Purkinje cell (primary cell): ENCODE data around the gene ASPDH. TPM values are rescaled to one million over a fixed set of nuclear protein-coding genes. Genes with fewer than 3 reads are reported as not detected.

Experiments used
- polyA plus RNA-seq: library from polyadenylated mRNA; unstranded; fragments of >200 nt; fragmentation: Nextera tagmentation; gene quantifications from 2 replicates; pipeline ENCODE4 v1.2.1, GENCODE V29; 2014

ASPDH gene
- 21.7 and 23.2 TPM in 2 replicates for polyA plus RNA-seq

GRCh38 chr19:50513746-50514345 is at the start of gene ASPDH:
ASPDH (minus strand) TSS chr19:50513913; CDS start chr19:50513823, 90 bp downstream.

GRCh38 chr19:50511069-50511822 is 2.5 kb downstream of the ASPDH start, which contains the start of gene JOSD2:
JOSD2 (minus strand) TSS chr19:50511191; CDS start chr19:50510431, 760 bp downstream.

GRCh38 chr19:50476224-50476906 is 37.3 kb downstream of the ASPDH start, which contains the start of the genes EMC10 and GARIN5A:
EMC10 (plus strand) TSS chr19:50476507; CDS start chr19:50476545, 38 bp downstream.
GARIN5A (minus strand) TSS chr19:50476848; CDS start chr19:50476388, 460 bp downstream.

Other genes starting within 250 kb of the ASPDH start
- 6.7 and 9.1 TPM in 2 replicates for gene KCNC3, start 184.5 kb downstream of the ASPDH start, polyA plus RNA-seq
- not detected in 2 replicates for gene NAPSA, start 148.3 kb downstream of the ASPDH start, polyA plus RNA-seq
- gene NR1H2, start 137.5 kb downstream of the ASPDH start, polyA plus RNA-seq: 1.1 and 2.3 TPM in 2 replicates
- 1.2 TPM in 1 of 2 replicates, not detected in the other for gene POLD1, start 129.6 kb downstream of the ASPDH start, polyA plus RNA-seq
- gene SPIB, start 95.0 kb downstream of the ASPDH start, polyA plus RNA-seq: not detected in 2 replicates
- gene MYBPC2, start 81.0 kb downstream of the ASPDH start, polyA plus RNA-seq: not detected in 2 replicates
- 14.6 and 15.6 TPM in 2 replicates for gene EMC10, start 37.4 kb downstream of the ASPDH start, polyA plus RNA-seq
- 9.0 and 14.5 TPM in 2 replicates for gene GARIN5A, start 37.1 kb downstream of the ASPDH start, polyA plus RNA-seq
- 3.7 and 3.8 TPM in 2 replicates for gene JOSD2, start 2.7 kb downstream of the ASPDH start, polyA plus RNA-seq
- gene LRRC4B, start 54.5 kb upstream of the ASPDH start, polyA plus RNA-seq: 0.42 and 0.80 TPM in 2 replicates
- gene SYT3, start 126.0 kb upstream of the ASPDH start, polyA plus RNA-seq: 1.3 and 2.3 TPM in 2 replicates
- gene C19orf81, start 135.5 kb upstream of the ASPDH start, polyA plus RNA-seq: not detected in 2 replicates
- gene SHANK1, start 205.9 kb upstream of the ASPDH start, polyA plus RNA-seq: 0.11 TPM in 2 replicates
- 2.5 and 6.0 TPM in 2 replicates for gene CLEC11A, start 209.5 kb upstream of the ASPDH start, polyA plus RNA-seq